PFSK-1 (cell line): ENCODE results near the gene RANBP10.

Source experiments
- POLR2AphosphoS5 ChIP-seq: IDR thresholded peaks from 2 replicates; pipeline ENCODE4 v1.6.1; 2012; ENCODE audit warnings: low read depth, mild to moderate bottlenecking, control low read depth, low read length, moderate library complexity
- SIN3A ChIP-seq: IDR thresholded peaks from 2 replicates; pipeline ENCODE4 v1.6.1; 2012; ENCODE audit warnings: mild to moderate bottlenecking, low read length, moderate library complexity, borderline replicate concordance; ENCODE audit not compliant: insufficient read depth
- TAF1 ChIP-seq: IDR thresholded peaks from 2 replicates; pipeline ENCODE4 v1.6.1; 2012; ENCODE audit warnings: low read length, control low read depth, borderline replicate concordance; ENCODE audit not compliant: insufficient read depth
- TF ChIP-seq, protein P1 (sequence below), 2 experiments: IDR thresholded peaks; 2 replicates each; pipeline versions ENCODE4 v1.6.1 to v1.8.0; 2011 to 2012; ENCODE audit warnings: low read depth in 2 of 2, low read length in 2 of 2, control low read depth in 1 of 2, inconsistent platforms in 1 of 2, mild to moderate bottlenecking in 1 of 2, moderate library complexity in 1 of 2; ENCODE audit not compliant: insufficient read depth in 1 of 2

DNA sequence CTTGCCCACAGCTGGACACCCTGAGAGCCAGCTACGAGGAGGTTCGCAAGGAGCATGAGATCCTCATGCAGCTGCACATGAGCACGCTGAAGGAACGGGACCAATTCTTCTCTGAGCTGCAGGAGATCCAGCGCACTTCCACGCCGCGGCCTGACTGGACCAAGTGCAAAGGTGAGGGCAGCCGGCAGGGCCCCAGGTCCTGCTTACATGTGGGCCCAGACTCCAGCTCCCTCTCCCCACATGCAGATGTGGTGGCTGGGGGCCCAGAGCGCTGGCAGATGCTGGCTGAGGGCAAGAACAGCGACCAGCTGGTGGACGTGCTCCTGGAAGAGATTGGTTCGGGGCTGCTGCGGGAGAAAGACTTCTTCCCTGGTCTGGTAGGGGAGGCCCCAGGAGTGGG lies 19.5 kb upstream of the RANBP10 start:
- no peak for TF ChIP-seq POLR2AphosphoS5
- no peak for TF ChIP-seq TAF1
- TF ChIP-seq, protein P1, sequence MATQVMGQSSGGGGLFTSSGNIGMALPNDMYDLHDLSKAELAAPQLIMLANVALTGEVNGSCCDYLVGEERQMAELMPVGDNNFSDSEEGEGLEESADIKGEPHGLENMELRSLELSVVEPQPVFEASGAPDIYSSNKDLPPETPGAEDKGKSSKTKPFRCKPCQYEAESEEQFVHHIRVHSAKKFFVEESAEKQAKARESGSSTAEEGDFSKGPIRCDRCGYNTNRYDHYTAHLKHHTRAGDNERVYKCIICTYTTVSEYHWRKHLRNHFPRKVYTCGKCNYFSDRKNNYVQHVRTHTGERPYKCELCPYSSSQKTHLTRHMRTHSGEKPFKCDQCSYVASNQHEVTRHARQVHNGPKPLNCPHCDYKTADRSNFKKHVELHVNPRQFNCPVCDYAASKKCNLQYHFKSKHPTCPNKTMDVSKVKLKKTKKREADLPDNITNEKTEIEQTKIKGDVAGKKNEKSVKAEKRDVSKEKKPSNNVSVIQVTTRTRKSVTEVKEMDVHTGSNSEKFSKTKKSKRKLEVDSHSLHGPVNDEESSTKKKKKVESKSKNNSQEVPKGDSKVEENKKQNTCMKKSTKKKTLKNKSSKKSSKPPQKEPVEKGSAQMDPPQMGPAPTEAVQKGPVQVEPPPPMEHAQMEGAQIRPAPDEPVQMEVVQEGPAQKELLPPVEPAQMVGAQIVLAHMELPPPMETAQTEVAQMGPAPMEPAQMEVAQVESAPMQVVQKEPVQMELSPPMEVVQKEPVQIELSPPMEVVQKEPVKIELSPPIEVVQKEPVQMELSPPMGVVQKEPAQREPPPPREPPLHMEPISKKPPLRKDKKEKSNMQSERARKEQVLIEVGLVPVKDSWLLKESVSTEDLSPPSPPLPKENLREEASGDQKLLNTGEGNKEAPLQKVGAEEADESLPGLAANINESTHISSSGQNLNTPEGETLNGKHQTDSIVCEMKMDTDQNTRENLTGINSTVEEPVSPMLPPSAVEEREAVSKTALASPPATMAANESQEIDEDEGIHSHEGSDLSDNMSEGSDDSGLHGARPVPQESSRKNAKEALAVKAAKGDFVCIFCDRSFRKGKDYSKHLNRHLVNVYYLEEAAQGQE (IDR thresholded peaks at IDR 0.05; ENCODE audit: insufficient read depth in 1 of 2, low read depth in 2 of 2, low read length in 2 of 2): no peak
- no peak for TF ChIP-seq SIN3A
